Purkinje cell (primary cell): ENCODE results near the gene OR1J1. TPM values are rescaled to one million over a fixed set of nuclear protein-coding genes. Genes with fewer than 3 reads are reported as not detected.

Source experiments
- polyA plus RNA-seq: library from polyadenylated mRNA; unstranded; fragments of >200 nt; fragmentation: Nextera tagmentation; gene quantifications from 2 replicates; pipeline ENCODE4 v1.2.1, GENCODE V29; 2014

The OR1J1 gene, protein sequence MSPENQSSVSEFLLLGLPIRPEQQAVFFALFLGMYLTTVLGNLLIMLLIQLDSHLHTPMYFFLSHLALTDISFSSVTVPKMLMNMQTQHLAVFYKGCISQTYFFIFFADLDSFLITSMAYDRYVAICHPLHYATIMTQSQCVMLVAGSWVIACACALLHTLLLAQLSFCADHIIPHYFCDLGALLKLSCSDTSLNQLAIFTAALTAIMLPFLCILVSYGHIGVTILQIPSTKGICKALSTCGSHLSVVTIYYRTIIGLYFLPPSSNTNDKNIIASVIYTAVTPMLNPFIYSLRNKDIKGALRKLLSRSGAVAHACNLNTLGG
- polyA plus RNA-seq = not detected in 2 replicates

DNA sequence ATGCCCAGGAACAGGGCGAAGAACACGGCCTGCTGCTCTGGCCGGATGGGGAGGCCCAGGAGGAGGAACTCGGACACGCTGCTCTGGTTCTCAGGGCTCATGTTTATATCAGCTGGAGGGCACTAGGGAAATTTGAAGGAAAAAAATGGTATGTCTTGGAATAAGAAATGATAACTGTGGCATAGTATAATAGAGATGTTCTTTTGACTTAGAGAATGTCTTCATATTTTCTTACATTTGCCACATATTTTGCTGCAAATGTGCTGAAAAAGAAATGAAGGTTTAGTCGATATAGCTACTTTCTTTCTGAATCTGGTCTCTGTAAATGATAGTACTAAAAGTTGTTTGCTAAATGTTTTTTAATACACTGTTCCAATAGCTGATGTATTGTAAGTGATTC is at the start of gene OR1J1:
Gene OR1J1 (minus strand): TSS at position 101 of the 400 bp plus-strand sequence. CDS start 0 bp downstream, at position 101.

DNA sequence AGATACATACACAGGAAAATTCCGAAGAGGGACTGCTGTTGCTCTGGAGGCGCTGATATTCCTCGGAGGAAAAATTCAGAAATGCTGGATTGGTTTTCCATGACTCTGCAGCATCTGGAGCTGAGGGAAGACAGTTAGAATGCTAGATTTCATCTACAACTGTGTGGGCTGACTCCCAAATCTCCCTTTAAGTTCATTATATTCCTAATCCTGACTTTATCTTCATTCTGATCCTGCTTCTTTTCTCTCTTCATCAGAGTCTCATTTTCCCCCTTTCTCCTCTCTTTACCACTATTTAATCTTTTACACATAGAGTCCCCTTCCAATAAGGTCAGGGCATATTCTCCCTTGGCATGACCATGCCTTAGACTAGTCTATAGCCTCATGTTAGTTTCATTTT is 49.5 kb upstream of the OR1J1 start, which contains the start of gene OR1N1:
Gene OR1N1 (minus strand): TSS at position 101 of the 400 bp plus-strand sequence. CDS start 0 bp downstream, at position 101.

DNA sequence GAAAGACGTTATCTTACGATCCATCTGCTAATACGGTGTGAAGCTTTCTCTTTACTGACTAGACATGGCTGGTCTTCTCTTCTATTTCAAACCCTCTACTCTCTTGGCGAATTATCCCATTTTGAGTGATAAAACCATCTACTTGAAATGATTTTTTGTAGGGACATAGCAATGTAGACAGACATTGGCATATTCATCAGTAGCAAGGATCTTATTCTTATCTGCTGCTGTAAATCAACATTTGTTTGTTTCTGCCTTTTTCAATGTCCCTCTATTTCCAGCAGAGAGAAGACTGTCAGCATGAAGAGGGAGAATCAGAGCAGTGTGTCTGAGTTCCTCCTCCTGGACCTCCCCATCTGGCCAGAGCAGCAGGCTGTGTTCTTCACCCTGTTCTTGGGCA is 41.1 kb upstream of the OR1J1 start, which contains the start of gene OR1J4:
Gene OR1J4 (plus strand): TSS at position 301 of the 400 bp plus-strand sequence. CDS start 0 bp downstream, at position 301.

DNA sequence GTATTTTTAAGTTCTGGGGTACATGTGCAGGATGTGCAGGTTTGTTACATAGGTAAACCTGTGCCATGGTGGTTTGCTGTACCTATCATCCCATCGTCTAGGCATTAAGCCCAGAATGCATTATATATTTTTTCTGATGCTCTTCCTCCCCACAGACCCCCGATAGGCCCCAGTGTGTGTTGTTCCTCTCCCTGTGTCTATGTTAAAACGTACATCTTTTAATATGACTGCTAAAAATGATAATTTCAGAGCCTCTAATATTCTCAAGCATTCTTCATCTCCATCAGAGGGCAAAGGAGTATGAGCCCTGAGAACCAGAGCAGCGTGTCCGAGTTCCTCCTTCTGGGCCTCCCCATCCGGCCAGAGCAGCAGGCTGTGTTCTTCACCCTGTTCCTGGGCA is 32.8 kb upstream of the OR1J1 start, which contains the start of gene OR1J2:
Gene OR1J2 (plus strand): TSS at position 301 of the 400 bp plus-strand sequence. CDS start 0 bp downstream, at position 301.

Other genes starting within 250 kb of the OR1J1 start
- gene LHX6, start 249.0 kb downstream of the OR1J1 start, polyA plus RNA-seq = 0.15 TPM in 1 of 2 replicates, not detected in the other
- 40.6 and 53.0 TPM in 2 replicates for gene RBM18, start 213.1 kb downstream of the OR1J1 start, polyA plus RNA-seq
- 12.5 and 19.4 TPM in 2 replicates for gene MRRF, start 213.0 kb downstream of the OR1J1 start, polyA plus RNA-seq
- gene PTGS1, start 106.9 kb downstream of the OR1J1 start, polyA plus RNA-seq = not detected in 2 replicates
- not detected in 2 replicates for gene OR1J2, start 32.9 kb upstream of the OR1J1 start, polyA plus RNA-seq
- not detected in 2 replicates for gene OR1J4, start 41.2 kb upstream of the OR1J1 start, polyA plus RNA-seq
- gene OR1N1, start 49.4 kb upstream of the OR1J1 start, polyA plus RNA-seq = not detected in 2 replicates
- gene OR1N2, start 75.2 kb upstream of the OR1J1 start, polyA plus RNA-seq = not detected in 2 replicates
- not detected in 2 replicates for gene OR1L8, start 105.5 kb upstream of the OR1J1 start, polyA plus RNA-seq
- gene OR1Q1, start 136.8 kb upstream of the OR1J1 start, polyA plus RNA-seq = not detected in 2 replicates
- not detected in 2 replicates for gene OR1B1, start 179.7 kb upstream of the OR1J1 start, polyA plus RNA-seq
- not detected in 2 replicates for gene OR1L1, start 183.8 kb upstream of the OR1J1 start, polyA plus RNA-seq
- gene OR1L3, start 197.2 kb upstream of the OR1J1 start, polyA plus RNA-seq = not detected in 2 replicates
- not detected in 2 replicates for gene OR1L4, start 246.1 kb upstream of the OR1J1 start, polyA plus RNA-seq